Epithelial cell of proximal tubule (primary cell): ENCODE results near the gene SYT9. TPM values are rescaled to one million over a fixed set of nuclear protein-coding genes. Genes with fewer than 3 reads are reported as not detected.
A peak's percentile ranks its signal among the peaks of the same experiment; 100 is the strongest.

Experiments used
- DNase-seq: peaks from one replicate; pipeline ENCODE4 v3.0.0-alpha.2; 2011; ENCODE audit warnings: low read depth
- H3K4me3 ChIP-seq: 2 replicates; pipeline ENCODE4 v1.5.1; 2011; ENCODE audit warnings: low read depth, mild to moderate bottlenecking, low read length
- CTCF ChIP-seq: conservative IDR thresholded peaks from 2 replicates; pipeline ENCODE4 v1.5.1; 2012; ENCODE audit warnings: low read depth, mild to moderate bottlenecking, low read length
- total RNA-seq: library from RNA; depleted of rRNA; stranded (reverse); fragments of >200 nt; gene quantifications from 2 replicates; pipeline ENCODE4 v1.2.3, GENCODE V29; 2015

The SYT9 gene
- total RNA-seq, 1 donor from 2014 or later = 0.46 TPM

- no peak for TF ChIP-seq CTCF
- DNase-seq = no peak
- H3K4me3 ChIP-seq = no peak overlapping the region
These were observed 249.5 kb downstream of the SYT9 start for GRCh38 chr11:7501251-7501650.

- no peak overlapping the region for H3K4me3 ChIP-seq
- TF ChIP-seq CTCF = no peak
- DNase-seq = no peak
These were observed 250.2 kb downstream of the SYT9 start for GRCh38 chr11:7501894-7502293.

GRCh38 chr11:7506243-7506642 is 254.5 kb downstream of the SYT9 start:
- TF ChIP-seq CTCF = no peak
- no peak overlapping the region for H3K4me3 ChIP-seq

GRCh38 chr11:7508087-7508486 is 256.4 kb downstream of the SYT9 start:
- no peak for TF ChIP-seq CTCF
- no peak overlapping the region for H3K4me3 ChIP-seq
- no peak for DNase-seq

More at GRCh38 chr11:7506243-7506642, 254.5 kb downstream of the SYT9 start:
- DNase-seq = no peak

GRCh38 chr11:7509966-7510365 is 258.3 kb downstream of the SYT9 start:
- H3K4me3 ChIP-seq = no peak overlapping the region
- no peak for TF ChIP-seq CTCF
- no peak for DNase-seq

- H3K4me3 ChIP-seq = no peak overlapping the region
- no peak for TF ChIP-seq CTCF
- DNase-seq = no peak
These were observed 259.7 kb downstream of the SYT9 start for GRCh38 chr11:7511401-7511800.

- H3K4me3 ChIP-seq = peak overlapping the region; percentile 88
- DNase-seq = no peak
- no peak for TF ChIP-seq CTCF
These were observed 261.0 kb downstream of the SYT9 start for GRCh38 chr11:7512525-7513233.
